AG04449 (cell line): Measurements from ENCODE around the gene XRN1.
"Not testable (repeated sequence)": the region's sequence is repeated elsewhere in the genome, so short reads cannot be mapped to it uniquely, and the experiment has no call there.

Experiments
- CTCF ChIA-PET: fragments of 350-600 bp; formaldehyde crosslinking; extraction: SDS; loops from one replicate; lab custom pipeline; 2021; ENCODE audit warnings: antibody characterized with exemption; lab: Yijun Ruan, JAX
- POLR2A ChIA-PET: fragments of 400-600, 350-600 bp; formaldehyde crosslinking; extraction: SDS; loops from one replicate; lab custom pipeline; 2020; ENCODE audit warnings: antibody characterized with exemption, inconsistent platforms; lab: Yijun Ruan, JAX
- DNase-seq: peaks from one replicate; pipeline ENCODE4 v3.0.0-alpha.2; 2010; ENCODE audit warnings: low read depth, low spot score
- H3K4me3 ChIP-seq: 2 replicates; pipeline ENCODE4 v1.5.1; 2011; ENCODE audit warnings: low read depth, mild to moderate bottlenecking, control low read depth, low read length
- TF ChIP-seq, protein P1 (sequence below): IDR thresholded peaks from one replicate; pipeline ENCODE4 v1.5.1; 2011; ENCODE audit warnings: mild to moderate bottlenecking, moderate library complexity, low read length, control low read depth, inconsistent platforms; ENCODE audit not compliant: insufficient read depth; ENCODE audit errors: missing control alignments

Gene XRN1

GRCh38 chr3:142363936-142364467 lies 83.8 kb downstream of the XRN1 start:
- TF ChIP-seq, protein P1, sequence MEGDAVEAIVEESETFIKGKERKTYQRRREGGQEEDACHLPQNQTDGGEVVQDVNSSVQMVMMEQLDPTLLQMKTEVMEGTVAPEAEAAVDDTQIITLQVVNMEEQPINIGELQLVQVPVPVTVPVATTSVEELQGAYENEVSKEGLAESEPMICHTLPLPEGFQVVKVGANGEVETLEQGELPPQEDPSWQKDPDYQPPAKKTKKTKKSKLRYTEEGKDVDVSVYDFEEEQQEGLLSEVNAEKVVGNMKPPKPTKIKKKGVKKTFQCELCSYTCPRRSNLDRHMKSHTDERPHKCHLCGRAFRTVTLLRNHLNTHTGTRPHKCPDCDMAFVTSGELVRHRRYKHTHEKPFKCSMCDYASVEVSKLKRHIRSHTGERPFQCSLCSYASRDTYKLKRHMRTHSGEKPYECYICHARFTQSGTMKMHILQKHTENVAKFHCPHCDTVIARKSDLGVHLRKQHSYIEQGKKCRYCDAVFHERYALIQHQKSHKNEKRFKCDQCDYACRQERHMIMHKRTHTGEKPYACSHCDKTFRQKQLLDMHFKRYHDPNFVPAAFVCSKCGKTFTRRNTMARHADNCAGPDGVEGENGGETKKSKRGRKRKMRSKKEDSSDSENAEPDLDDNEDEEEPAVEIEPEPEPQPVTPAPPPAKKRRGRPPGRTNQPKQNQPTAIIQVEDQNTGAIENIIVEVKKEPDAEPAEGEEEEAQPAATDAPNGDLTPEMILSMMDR, result no peak
- POLR2A ChIA-PET, result no interaction called here
- H3K4me3 ChIP-seq, result no peak overlapping the region
- DNase-seq, result no peak
- CTCF ChIA-PET, result interaction anchor here (1.1 kb wide), 1 partner anchor 49 kb away, joined by 4 read pairs; no protein-coding TSS in a partner anchor

- POLR2A ChIA-PET, H3K4me3 ChIP-seq, DNase-seq, CTCF ChIA-PET: not testable (repeated sequence)
Measured at GRCh38 chr3:142363433-142363832, 84.4 kb downstream of the XRN1 start.

- DNase-seq, result no peak
- TF ChIP-seq, protein P1, result no peak
- H3K4me3 ChIP-seq, result no peak overlapping the region
- ChIA-PET CTCF (no interaction called here), POLR2A (no interaction called here)
Measured at GRCh38 chr3:142359367-142359766, 88.5 kb downstream of the XRN1 start.

- ChIA-PET CTCF (interaction anchor here (0.7 to 1.0 kb wide), 2 partner anchors 10 to 190 kb away, joined by 3 read pairs; no protein-coding TSS in a partner anchor), POLR2A (no interaction called here)
- TF ChIP-seq, protein P1, result no peak
- no peak overlapping the region for H3K4me3 ChIP-seq
- DNase-seq, result no peak
Measured at GRCh38 chr3:142356818-142357217, 91.0 kb downstream of the XRN1 start.

DNA sequence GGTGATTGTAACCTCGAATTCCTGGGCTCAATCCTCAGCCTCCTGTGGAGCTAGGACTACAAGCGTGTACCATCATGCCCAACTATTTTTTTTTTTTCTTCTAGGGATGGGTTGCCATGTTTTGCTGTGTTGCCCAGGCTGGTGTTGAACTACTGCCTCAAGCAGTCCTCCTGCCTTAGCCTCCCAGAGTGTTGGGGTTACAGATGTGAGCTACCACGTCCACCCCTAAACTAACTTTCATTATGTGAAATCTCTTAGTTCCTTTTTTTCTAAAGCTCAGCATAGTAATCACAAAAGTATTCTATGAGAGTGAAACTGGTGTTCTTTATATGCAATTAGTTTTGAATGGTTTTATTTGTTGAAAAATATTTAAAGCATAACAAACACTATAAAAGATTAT lies 92.1 kb downstream of the XRN1 start:
- DNase-seq, result no peak
- POLR2A ChIA-PET, result no interaction called here
- H3K4me3 ChIP-seq, result no peak overlapping the region
- TF ChIP-seq, protein P1, result no peak
- CTCF ChIA-PET, result no interaction called here

DNA sequence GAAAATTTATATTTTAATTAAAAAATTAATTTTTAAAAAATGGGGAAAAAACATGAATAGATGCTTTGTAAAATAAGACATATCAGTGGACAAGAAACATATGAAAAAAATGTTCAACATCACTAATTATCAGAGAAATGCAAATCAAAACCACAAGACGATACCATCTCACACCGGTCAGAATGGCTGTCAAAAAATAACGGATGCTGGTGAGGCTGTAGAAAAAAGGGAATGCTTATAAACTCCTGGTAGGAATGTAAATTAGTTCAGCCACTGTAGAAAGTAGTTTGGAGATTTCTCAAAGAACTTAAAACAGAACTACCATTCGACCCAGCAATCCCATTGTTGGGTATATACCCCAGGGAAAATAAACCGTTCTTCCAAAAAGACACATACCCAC lies 93.8 kb downstream of the XRN1 start:
- CTCF ChIA-PET, result no interaction called here
- POLR2A ChIA-PET, result no interaction called here
- TF ChIP-seq, protein P1, result no peak

DNA sequence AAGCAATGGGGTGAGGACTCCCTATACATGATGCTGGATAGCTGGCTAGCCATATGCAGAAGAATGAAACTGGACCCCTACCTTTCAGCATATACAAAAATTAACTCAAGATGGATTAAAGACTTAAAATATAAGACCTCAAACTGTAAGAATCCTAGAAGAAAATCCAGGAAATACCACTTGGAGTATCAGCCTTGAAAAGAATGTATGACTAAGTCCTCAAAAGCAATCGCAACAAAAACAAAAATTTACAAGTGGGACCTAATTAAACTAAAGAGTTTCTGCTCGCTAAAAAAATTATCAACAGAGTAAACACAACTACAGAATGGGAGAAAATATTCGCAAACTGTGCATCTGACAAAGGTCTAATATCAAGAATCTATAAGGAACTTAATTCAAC lies 94.3 kb downstream of the XRN1 start:
- H3K4me3 ChIP-seq, result no peak overlapping the region
- CTCF ChIA-PET, result no interaction called here
- TF ChIP-seq, protein P1, result no peak
- peak; percentile 9 for DNase-seq
- POLR2A ChIA-PET, result no interaction called here

More for the DNA sequence above, 93.8 kb downstream of the XRN1 start:
- DNase-seq, result no peak
- no peak overlapping the region for H3K4me3 ChIP-seq

DNA sequence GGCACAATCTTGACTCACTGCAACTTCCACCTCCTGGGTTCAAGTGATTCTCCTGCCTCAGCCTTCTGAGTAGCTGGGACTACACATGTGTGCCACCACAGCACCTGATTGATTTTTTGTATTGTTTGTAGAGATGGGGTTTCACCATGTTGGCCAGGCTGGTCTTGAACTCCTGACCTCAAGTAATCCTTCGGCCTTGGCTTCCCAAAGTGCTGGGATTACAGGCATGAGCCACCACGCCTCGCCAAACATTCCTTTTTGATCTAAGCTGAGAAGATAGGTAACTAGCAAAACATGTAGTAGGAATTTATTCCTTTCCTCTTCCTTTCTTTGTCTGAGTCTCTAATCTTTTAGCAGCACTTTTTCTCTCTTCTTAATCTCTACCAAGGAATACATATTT lies 95.1 kb downstream of the XRN1 start:
- CTCF ChIA-PET, H3K4me3 ChIP-seq, DNase-seq, POLR2A ChIA-PET: not testable (repeated sequence)
